GM19467 (cell line): Measurements from ENCODE around the gene RERE.

Experiments
- ATAC-seq: cut with Tn5 transposase; IDR thresholded peaks from one replicate; pipeline ENCODE4 v1.9.1; 2021; ENCODE audit warnings: mild to moderate bottlenecking, moderate library complexity; ENCODE audit not compliant: unreplicated experiment

The RERE gene

GRCh38 chr1:8343464-8344001 is 473.9 kb downstream of the RERE start:
- no peak for ATAC-seq

- no peak for ATAC-seq
These were observed 474.4 kb downstream of the RERE start for GRCh38 chr1:8343044-8343443.

GRCh38 chr1:8342325-8342724 is 475.1 kb downstream of the RERE start:
- no peak for ATAC-seq

- no peak for ATAC-seq
These were observed 477.0 kb downstream of the RERE start for GRCh38 chr1:8340448-8340847.

- no peak for ATAC-seq
These were observed 478.2 kb downstream of the RERE start for GRCh38 chr1:8339203-8339600.

GRCh38 chr1:8338526-8339202 is 478.8 kb downstream of the RERE start:
- ATAC-seq, result no peak

GRCh38 chr1:8337776-8338525 is 479.5 kb downstream of the RERE start:
- no peak for ATAC-seq

- ATAC-seq, result no peak
These were observed 482.2 kb downstream of the RERE start for GRCh38 chr1:8335246-8335645.

- ATAC-seq, result no peak
These were observed 483.2 kb downstream of the RERE start for GRCh38 chr1:8334106-8334851.

- no peak for ATAC-seq
These were observed 484.0 kb downstream of the RERE start for GRCh38 chr1:8333246-8333987.

GRCh38 chr1:8332806-8333205 is 484.6 kb downstream of the RERE start:
- ATAC-seq, result no peak

- ATAC-seq, result no peak
These were observed 486.9 kb downstream of the RERE start for GRCh38 chr1:8330271-8331125.

- no peak for ATAC-seq
These were observed 487.6 kb downstream of the RERE start for GRCh38 chr1:8329858-8330257.

- no peak for ATAC-seq
These were observed 488.0 kb downstream of the RERE start for GRCh38 chr1:8329439-8329838.

GRCh38 chr1:8328271-8328670 is 489.2 kb downstream of the RERE start:
- no peak for ATAC-seq

GRCh38 chr1:8326265-8326664 is 491.2 kb downstream of the RERE start:
- no peak for ATAC-seq

GRCh38 chr1:8325771-8326170 is 491.7 kb downstream of the RERE start:
- no peak for ATAC-seq

GRCh38 chr1:8324176-8324810 is 493.1 kb downstream of the RERE start:
- no peak for ATAC-seq

- no peak for ATAC-seq
These were observed 493.7 kb downstream of the RERE start for GRCh38 chr1:8323706-8324105.
